DMS53 treated with DMSO at 0.1 percent for 48 hours (cell line): Measurements from ENCODE around the gene SYTL4.

Experiments
- DNase-seq: peaks from one replicate; lab custom pipeline; 2025; ENCODE audit not compliant: unreplicated experiment; lab: John Stamatoyannopoulos, UW

Gene SYTL4

DNA sequence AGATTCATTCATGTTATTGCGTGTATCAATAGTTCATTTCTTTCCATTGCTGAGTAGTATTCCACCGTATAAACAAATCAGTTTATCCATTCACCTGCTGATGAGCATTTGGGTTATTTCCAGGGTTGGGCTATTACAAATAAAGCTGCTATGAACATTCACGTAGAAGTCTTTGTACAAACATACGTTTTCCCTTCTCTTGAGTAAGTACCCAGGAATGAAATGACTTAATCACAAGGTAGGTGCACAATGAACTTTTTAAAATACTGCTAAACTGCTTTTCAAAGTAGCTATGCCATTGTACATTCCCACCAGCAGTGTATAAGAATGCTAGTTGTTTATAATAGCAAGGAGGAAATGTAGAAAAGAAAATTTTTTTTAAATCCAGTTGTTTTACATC is 35.9 kb downstream of the SYTL4 start:
- no peak for DNase-seq

DNA sequence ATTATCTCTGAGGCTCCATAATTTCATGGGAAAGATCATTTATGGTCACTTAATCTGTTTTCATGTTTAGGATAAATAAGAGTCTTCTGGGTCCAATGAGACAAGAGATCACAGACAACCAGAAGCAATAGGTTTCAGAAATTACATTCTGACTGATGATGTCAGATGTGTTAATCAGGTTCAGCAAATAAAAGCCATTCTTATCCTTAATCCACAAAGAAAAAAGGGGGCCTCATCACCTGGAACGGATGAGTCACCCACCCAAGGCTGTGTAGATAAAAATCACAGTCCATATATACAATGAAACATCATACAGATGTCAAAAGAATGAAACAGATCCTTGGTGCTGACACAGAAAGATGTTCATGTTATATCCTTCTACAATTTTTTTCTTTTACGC is 36.6 kb downstream of the SYTL4 start:
- peak; percentile 66 for DNase-seq

DNA sequence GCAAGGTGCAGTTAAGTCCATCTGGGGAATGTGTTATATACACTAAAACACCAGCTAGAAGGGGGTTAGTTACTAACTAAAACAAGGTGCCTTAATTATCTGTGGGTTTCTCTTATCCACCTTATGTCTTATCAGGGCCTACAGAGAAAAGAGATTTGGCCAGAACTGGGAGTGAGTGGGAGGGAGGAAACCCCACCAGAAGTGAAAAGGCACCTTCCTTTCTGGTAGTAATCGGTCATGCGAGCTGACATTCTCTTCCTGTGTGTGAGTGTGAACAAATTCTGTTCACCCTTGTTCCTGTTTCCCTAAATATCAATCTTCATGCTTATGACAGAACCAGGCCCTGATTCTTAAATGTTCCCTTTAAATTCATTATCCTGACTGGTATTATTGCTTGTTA is 44.4 kb downstream of the SYTL4 start:
- no peak for DNase-seq

DNA sequence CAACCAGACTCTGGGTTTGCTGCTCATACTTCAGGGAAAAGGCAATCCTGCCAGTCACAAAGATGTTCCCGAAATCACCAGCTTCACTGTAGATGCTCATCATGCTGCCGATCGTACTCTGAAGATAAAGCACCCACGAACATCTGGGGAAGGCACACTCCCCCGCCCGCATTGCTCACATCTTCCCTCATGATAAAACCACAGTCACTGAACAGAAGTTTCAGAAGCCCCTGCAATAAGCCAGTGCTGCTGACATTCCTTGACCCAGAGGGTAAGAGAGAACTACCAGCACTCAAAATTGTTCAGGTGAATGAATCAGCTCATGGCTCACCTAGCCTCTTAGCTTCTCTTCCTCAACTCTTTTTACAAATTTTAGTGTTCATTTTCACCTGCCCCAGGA is 44.8 kb downstream of the SYTL4 start:
- DNase-seq: no peak

DNA sequence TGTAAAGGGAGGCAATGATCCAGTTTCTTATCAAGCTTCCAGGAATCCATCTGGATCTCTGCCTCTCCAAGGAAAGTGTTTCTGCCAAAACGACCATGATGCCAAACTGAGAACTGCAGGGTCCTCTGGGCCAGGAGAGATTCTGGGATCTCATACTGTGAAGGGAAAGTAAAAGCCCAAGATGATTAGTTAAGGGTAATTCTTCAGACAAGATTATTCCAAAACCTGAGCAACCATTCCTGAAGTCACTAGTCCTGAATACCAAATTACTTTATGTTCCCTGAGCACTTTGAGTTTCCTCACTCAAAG is 46.0 kb downstream of the SYTL4 start:
- DNase-seq: no peak

DNA sequence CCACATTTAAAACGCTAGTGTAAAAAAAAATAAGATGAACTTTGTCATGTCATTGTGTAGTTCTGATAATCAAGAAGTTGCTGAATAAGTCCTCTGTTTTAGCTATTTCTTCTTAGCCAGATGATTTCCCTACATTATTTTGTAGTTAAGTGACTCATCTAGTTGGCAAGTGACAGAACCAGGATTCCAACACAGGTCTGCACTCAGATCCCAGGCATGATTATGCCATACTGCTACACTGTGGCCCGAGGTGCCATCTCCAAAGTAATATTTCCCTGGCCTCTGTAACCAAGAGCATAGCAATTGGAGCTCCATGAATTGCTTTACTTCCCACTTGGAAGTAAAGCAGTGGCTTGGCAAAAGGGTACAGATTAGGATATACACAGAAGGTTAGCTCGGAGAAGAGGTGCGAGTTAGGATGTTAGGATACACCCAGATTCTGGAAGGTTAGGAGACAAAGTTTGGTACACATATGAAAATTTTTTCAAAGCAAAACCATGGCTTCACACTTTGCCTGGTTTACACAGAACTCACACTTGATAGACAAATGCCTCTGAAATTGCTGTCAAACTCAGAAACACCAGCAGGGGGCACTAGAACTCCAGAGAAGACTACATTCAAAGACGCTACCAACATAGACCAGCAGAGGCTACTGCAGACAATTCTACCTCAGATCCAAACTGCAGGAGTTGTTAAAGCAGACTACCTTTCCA is 46.5 kb downstream of the SYTL4 start:
- peak; percentile 66 for DNase-seq

DNA sequence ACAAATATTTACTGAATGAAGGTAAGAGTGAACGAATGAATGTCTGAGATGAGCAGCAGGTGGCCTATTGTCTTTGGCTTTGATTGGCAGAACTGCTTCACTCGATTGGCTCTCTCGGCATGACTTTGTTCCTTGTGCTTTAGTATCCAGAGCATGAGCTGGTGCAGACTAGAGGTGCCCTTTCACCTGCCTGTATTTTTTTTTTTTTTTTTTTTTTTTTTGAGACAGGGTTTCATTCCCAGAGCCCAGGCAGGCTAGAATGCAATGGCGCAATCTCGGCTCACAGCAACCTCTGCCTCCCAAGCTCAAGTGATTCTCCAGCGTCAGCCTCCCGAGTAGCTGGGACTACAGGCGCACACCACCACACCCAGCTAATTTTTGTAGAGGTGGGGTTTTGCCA is 49.0 kb downstream of the SYTL4 start:
- no peak for DNase-seq

DNA sequence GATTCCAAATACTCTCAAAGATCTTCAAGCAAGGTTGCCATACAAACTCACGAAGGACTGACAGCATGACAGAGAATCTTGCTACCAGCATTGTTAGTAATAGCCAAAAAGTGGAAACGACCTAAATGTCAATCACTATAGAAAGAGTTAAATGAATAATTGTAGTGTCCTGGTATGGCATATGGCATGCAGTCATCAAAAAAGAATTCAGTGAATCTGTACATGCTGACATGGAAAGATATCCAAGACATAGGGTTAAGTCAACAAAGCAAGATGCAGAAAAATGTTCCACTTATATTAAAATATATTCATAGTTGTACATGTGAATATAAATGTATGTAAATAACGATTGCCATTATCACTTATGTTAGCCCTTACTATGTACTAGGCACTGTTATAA is 50.3 kb downstream of the SYTL4 start:
- no peak for DNase-seq

DNA sequence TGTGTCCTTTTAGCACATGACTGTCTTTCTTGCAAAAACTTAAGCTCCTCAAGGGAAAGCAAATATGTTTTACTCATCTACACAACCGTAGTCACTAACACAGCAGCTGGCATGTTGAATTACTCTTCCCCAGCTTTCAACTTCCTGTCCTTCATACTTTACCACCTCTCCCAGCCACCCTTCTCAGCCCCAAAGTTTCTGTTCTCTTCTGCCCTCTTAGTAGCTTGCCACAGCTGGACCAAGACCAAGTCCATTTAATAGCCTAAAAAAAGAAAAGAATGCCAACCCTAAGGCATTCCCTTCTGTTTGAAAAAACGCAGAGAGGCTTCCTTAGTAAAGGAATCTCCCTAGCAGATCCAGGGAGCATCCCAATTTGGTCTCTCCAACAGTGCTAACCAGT is 51.2 kb downstream of the SYTL4 start:
- no peak for DNase-seq

DNA sequence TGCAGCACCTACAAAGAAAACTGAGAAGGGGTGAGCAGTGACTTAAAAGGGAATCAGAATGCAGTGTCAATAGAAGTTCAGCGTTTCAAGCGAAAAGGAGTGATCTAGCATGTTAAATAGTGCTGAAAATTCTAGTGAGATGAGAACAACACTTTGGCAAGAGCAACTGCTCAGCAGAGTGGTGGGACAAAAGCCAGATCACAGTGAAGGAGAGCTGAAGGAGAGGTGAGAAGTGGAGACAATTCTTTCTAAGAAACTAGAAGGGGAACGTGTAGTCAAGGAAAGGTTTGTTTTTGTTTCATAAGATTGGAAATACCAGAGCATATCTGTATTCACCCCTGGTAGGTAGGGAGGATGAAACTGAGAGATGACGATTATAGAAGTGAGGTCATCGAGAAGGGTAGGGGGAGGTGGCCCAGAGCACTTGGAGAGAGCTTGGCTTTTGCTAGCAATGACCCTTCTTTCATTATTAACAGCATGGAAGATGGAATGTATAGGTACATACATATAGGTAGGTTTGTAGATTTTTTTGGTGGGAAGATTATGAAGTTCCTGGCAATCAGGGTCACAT is 54.2 kb downstream of the SYTL4 start:
- DNase-seq: no peak

DNA sequence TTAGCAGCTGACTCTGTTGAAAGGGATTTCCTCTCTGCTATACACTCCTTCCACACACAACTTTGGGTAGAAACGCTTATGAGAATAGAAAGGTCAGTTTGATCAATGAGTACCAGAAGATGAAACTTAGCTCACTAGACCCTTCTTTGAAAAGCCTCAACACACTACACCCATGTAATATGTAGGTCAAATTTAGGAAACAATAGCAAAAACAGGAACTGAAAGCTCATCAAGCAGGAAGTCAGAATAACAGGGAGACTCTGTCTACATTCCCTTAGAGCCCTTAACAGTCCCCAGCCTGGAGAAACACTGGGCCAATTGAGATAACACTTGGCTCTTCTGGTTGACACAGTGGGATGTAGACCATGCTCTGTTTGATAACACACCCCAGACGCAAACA is 57.2 kb downstream of the SYTL4 start:
- no peak for DNase-seq

DNA sequence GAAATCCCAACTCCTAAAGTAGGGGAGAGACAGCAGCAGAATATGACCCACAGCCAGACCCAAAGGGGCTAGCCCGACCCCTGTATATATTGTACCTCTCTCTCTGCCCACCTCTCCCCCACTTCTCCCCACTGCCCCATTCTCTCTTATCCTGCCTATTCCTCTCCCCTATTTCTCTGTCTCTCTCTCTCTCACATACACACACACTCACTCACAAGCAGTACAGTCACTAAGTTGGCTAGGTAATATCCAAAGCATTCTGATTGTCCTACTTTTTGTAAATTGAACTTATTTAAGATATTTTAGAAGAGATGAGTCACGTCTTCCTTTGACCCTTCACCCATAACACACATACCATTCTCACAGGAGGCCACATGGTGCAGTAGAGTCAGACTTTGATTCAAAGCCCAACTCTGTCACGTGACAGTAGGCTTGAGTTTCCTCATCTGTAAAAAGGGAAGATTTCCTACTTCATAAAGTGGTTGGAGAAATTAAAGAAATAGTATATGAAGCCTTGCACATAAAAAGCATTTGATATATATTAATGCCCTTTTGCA is 58.4 kb downstream of the SYTL4 start:
- no peak for DNase-seq

DNA sequence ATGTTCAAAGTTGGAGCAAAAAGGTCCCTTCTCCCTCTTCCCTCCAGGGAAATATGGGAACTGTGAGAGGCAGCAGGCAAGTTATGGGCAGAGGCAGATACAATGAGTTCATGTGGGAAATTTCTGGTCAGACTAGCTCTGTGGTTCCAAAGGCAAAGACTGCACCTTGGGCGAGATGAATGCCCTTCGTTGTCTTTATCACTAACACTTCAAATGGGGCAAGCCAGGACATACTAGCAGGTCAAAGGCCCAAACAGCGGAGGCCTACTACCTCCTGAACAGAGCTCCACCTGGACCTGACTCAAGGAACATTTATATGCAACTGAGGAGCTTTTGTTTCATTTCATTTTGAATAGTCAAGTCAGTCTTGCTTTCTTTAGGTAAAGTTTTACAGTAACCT is 59.0 kb downstream of the SYTL4 start:
- no peak for DNase-seq

DNA sequence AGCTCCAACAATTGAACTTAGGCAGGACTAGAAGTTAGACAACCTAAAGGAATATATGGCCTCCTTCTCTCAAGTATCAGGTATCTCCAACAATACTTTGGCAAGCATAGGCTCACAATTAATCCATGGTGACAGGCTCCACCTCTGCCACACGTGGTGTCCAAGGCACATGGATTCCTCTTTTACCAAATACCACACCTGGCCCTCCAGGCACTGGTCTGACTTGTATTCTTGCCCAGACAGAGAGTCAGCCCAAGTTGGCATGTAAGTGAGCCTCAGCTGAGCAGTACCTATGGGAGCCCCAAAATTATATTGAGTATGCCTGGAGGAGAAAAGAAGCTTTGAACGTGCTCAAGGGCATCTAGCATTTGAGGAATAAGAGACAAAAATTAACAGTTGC is 68.3 kb downstream of the SYTL4 start:
- DNase-seq: peak; percentile 47

DNA sequence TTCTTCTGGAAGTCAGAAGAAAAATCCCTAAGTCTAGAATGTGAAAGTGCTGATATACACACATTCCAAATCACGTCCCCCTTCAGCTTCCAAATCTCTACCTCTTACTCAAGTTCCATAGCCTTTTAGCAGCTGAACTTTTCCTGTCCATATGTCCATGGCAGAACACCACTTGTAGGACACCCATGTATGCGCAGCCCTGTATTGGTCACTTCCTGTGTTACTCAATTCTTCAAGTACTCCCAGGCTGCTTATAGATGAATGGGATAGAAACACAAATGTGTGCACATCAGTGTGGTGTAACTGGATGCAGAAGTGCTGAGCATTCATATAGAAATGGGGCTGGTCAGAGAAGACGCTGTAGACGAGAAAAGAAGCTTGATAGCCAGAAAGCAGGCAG is 69.1 kb downstream of the SYTL4 start:
- peak; percentile 18 for DNase-seq

DNA sequence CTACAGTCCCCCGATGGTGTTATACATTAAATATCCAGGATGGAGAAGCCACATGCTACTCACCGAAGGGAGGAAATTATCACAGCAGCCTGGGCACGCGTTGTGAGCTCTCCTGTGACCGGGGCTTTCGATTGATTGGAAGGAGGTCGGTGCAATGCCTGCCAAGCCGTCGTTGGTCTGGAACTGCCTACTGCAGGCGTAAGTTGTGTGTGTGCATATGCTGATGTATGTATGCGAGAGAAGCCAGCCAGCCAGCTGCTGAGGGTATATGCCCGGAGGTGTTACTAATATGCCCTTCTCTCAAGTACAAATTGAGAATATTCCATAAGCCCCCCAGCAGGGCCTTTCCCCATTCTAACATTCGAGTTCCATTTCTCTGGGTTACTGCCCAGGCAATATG is 69.8 kb downstream of the SYTL4 start:
- no peak for DNase-seq

DNA sequence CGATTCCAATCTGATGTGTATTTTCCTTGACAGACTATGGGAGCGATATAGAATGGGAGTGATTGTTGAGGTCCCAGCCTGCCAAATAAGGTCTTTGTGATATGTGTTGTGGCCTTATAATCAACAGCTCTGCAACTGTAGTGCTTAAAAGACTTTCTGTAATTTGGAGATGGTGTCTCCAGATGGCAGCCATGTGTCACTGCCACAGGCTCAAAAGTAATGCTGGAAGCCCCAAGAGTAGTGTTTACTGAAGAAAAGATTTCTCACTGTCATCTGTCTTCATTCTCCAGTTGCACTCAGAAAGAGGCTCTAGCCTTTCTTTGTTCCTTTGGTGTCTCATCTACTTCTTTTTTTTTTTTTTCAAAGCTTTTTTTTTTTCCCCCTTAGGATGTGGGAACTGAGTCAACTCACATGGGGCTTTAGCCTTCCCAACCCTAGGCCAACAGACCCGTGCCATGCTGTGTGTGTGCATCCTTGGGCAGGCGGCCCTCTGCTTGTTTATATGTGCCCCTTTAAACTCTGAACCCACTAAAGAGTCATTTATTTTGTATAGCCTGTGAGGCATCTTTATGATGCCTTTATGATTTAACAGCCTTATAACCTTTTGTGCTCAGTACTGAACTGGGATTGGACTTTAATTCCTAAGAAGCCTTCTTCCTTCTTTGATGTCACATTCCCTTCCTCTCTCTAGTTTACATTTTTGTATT is 72.3 kb downstream of the SYTL4 start:
- no peak for DNase-seq

DNA sequence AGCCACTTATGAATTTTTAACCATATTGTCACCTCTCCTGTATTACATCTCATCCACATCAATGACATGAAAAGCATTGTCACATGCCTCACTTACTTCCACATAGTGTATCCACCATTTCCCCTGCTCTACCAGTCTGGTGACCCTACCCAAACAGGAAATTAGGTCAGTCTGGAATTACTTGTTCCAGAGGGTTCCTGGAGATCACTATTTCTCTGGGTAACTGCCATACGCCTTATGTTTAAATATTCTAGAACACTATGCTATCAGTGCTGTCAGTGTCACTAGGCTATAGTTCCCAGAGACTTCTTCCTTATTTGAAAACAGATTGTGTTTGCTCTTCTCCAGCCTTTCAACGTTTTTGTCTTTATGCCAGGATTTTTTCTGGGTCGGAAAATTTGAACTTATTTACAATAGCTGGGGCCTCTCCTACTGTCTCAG is 73.0 kb downstream of the SYTL4 start:
- peak; percentile 35 for DNase-seq

DNA sequence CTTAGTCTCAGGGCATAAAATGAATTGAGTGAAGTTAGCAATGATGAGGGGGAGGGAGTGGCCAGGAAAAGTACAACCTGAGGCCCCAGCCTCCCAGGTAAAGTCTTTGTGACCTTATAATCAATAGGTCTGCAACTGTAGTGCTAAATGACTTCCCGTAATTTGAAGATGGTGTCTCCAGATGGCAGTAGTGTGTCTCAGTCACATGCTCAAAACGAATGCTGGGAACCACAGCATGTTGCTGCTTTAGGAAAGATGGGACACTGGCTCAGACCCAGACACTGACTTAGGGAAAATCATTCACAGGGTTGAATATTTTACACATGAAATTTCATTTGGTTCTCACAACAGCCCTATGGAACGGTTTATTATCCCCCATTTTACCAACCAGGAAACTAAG is 77.7 kb downstream of the SYTL4 start:
- DNase-seq: peak; percentile 23

DNA sequence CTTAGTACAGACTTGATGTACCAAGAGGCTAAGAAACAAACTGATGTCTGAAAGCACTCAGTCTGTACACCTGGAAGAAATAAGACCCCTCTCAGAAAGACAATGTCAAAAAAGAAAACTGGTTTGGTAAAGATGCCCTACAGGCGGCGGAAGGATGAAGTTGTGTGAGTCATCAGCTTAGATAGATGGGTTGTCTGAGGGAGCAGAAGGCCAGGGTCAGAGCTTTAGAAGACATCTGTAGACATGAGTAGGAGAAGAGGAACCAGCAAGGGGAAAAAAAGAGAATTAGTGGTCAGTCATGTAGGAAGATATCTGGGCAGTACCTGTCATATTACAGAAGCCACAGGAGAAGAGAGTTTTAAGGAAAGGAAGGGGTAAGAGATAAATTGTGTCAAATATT is 79.7 kb downstream of the SYTL4 start:
- DNase-seq: no peak

DNA sequence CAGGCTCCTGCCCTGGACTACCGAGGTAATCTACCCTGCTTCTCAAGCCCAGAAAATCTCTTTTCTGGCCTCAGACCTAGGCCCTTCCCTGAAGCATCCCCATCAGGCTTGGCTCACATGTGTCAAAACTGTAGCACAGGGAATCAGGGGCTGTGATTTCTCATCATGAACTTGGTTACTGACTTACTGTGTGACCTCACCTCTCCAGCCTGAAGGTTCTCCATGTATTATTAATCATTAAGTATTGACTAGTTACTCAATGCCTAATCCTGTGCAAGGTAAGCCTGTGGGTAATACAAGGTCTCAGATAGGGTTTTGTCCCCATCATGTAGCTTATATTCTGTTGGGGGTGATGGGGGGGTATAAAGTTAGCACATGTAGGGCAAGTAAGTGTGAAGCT is 81.1 kb downstream of the SYTL4 start:
- DNase-seq: no peak

DNA sequence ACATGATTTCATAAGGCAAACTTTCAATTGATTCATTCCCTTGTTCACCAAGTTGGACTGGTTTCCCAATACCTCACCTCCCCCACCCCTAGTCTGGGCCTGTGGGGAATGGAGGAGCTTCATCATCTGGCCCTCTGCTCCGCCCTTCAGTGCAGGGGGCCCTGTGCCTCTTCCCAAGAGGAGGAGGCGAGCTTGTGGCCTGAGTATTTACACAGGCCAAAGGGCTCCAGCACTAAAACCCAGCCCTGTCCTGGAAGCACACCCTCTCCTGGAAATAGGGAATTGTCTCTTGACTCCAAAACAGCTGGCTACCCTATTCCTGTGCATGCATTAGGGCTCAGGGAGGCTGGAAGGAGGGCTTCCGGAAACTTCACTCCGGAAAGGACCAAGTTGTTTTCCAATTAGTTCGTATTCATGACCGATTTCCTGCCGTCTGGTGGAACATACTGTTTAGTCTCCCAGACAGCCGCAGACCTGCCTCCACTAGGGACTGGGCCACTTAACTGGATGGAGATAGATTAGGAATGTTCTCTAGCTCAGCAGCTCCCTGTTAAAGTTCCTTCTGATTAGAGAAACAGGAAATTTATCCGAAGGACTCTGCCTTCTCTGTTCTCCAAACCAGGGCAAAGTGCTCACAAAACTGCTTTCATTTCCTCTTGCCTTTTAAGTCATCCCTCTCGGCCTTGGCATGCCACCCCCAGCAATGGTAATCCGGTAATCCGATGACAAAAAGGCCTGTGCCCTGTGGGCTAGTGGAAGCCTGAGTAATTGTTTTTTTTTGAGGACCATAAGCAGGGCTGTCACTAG is 82.2 kb downstream of the SYTL4 start:
- no peak for DNase-seq
